HepG2 (cell line): ENCODE results near the gene KXD1. TPM values are rescaled to one million over a fixed set of nuclear protein-coding genes. Genes with fewer than 3 reads are reported as not detected.

Experiments
- DZIP1 ChIP-seq: sonication (generic); formaldehyde crosslinking; IDR thresholded peaks from 2 replicates; pipeline ENCODE4 v1.5.0; 2020; ENCODE audit warnings: mild to moderate bottlenecking, missing genetic modification reagents
- MYPOP ChIP-seq: sonication (generic); formaldehyde crosslinking; IDR thresholded peaks from 2 replicates; pipeline ENCODE4 v1.8.1; 2023; ENCODE audit warnings: mild to moderate bottlenecking, moderate library complexity, missing genetic modification reagents
- PATZ1 ChIP-seq: sonication (generic); formaldehyde crosslinking; IDR thresholded peaks from 2 replicates; pipeline ENCODE4 v1.4.0; 2020; ENCODE audit warnings: missing genetic modification reagents
- POLR2AphosphoS2 ChIP-seq: IDR thresholded peaks from 2 replicates; pipeline ENCODE4 v1.6.1; 2011; ENCODE audit warnings: low read depth, low read length, improper control_type of control experiment
- REXO4 ChIP-seq: sonication (generic); formaldehyde crosslinking; IDR thresholded peaks from 2 replicates; pipeline ENCODE4 v1.8.0; 2022; ENCODE audit warnings: missing genetic modification reagents, mild to moderate bottlenecking, borderline replicate concordance
- RFX1 ChIP-seq: fragments of 450-650 bp; IDR thresholded peaks from 2 replicates; pipeline ENCODE4 v1.6.1; 2017
- TGIF2 ChIP-seq: IDR thresholded peaks from 2 replicates; pipeline ENCODE4 v1.6.1; 2016; ENCODE audit warnings: control low read depth, missing compliant biosample characterization
- ZFP41 ChIP-seq: sonication (generic); formaldehyde crosslinking; IDR thresholded peaks from 2 replicates; pipeline ENCODE4 v1.4.0; 2020; ENCODE audit warnings: mild to moderate bottlenecking, missing genetic modification reagents, borderline replicate concordance
- ZFP91 ChIP-seq: sonication (generic); formaldehyde crosslinking; IDR thresholded peaks from 2 replicates; pipeline ENCODE4 v1.9.0; 2022; ENCODE audit warnings: missing genetic modification reagents, mild to moderate bottlenecking, borderline replicate concordance
- ZNF414 ChIP-seq: sonication (generic); formaldehyde crosslinking; IDR thresholded peaks from 2 replicates; pipeline ENCODE4 v1.5.0; 2020; ENCODE audit warnings: missing genetic modification reagents
- ZNF580 ChIP-seq: IDR thresholded peaks from 2 replicates; pipeline ENCODE4 v1.6.1; 2016; ENCODE audit warnings: low read depth, borderline replicate concordance
- ZNF670 ChIP-seq: sonication (generic); formaldehyde crosslinking; IDR thresholded peaks from 2 replicates; pipeline ENCODE4 v1.8.0; 2022; ENCODE audit warnings: mild to moderate bottlenecking, missing genetic modification reagents, borderline replicate concordance
- ZNF816 ChIP-seq: sonication (generic); formaldehyde crosslinking; IDR thresholded peaks from 2 replicates; pipeline ENCODE4 v1.8.0; 2022; ENCODE audit warnings: missing genetic modification reagents, mild to moderate bottlenecking, borderline replicate concordance
- polyA plus RNA-seq, 8 experiments: library from polyadenylated mRNA; depleted of rRNA in 3 of 8; stranded (reverse) in 7 of 8; unstranded in 1 of 8; fragments of >200 nt; fragmentation: Illumina TruSeq in 4 of 8; extraction: Trizol in 4 of 8; gene quantifications; 2 replicates each; pipeline versions ENCODE4 v1.2.1 to v1.2.3, GENCODE V29; 2011 to 2016; ENCODE audit warnings: low read depth in 4 of 8, missing spikeins in 1 of 8, mixed read lengths in 1 of 8; ENCODE audit not compliant: insufficient read depth in 1 of 8
- total RNA-seq, 5 experiments: library from RNA; depleted of rRNA; stranded (reverse); fragments of >200 nt; fragmentation: Illumina TruSeq; extraction: Trizol; gene quantifications; 2 replicates each; pipeline ENCODE4 v1.2.3, GENCODE V29; 2016; ENCODE audit warnings: low read depth in 1 of 5

Gene KXD1
- total and polyA plus RNA-seq, 2 of the 13 experiments (the other 11 are each of a cell fraction or from before 2014, with no cell fraction given) = 44.6 to 143 TPM

GRCh38 chr19:18514800-18515682, 42.6 kb upstream of the KXD1 start (continued):
- TF ChIP-seq DZIP1 (CRISPR knock-in tag) (no peak), ZFP41 (CRISPR knock-in tag) (peak; percentile 28; the same call in 1 of the 2 replicates), TGIF2 (CRISPR knock-in tag) (peak; percentile 97; the same call in 1 of the 2 replicates), POLR2AphosphoS2 (no peak), ZNF580 (CRISPR knock-in tag) (peak; percentile 96), MYPOP (CRISPR knock-in tag) (peak; percentile 96), ZNF414 (CRISPR knock-in tag) (peak; percentile 99), REXO4 (no peak), ZNF670 (CRISPR knock-in tag) (peak; percentile 99), PATZ1 (CRISPR knock-in tag) (peak; percentile 91), ZNF816 (CRISPR knock-in tag) (peak; percentile 95), ZFP91 (CRISPR knock-in tag) (peak; percentile 96), RFX1 (peak; percentile 86)
